Measurements from ENCODE around the gene SORCS2.
"Not testable (repeated sequence)": the region's sequence is repeated elsewhere in the genome, so short reads cannot be mapped to it uniquely, and the experiment has no call there.

Gene SORCS2

DNA sequence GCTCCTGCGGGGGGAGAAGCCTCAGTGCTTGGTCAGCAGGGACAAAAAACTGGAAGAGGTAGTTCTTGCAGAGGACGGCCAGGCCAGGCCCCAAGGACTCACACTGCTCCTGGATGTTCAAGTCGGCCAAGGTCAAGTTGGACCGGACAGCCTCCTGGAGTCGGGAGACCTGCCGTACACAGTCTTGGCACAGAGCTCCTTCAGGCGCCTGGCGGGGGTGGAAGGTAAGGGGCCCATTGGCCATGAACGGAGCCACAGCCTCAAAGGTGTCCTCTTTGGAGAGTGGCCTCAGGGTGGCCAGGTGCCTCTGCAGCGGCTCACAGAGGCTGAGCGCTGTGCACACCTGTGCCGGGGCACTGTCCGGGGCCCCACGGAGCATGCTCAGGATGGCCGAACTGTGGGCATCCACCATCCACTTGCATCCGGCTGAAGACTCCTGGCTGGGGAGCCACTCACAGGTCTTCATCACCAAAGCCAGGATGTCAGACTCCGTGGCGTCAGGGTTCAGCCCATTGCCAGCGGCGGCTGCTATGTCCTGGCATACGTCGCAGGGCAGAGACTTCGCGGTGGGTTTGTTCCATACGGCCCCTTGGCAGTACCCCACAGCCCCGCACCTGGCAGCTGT lies 241.9 kb downstream of the SORCS2 start:
- DNase-seq, result no peak

DNA sequence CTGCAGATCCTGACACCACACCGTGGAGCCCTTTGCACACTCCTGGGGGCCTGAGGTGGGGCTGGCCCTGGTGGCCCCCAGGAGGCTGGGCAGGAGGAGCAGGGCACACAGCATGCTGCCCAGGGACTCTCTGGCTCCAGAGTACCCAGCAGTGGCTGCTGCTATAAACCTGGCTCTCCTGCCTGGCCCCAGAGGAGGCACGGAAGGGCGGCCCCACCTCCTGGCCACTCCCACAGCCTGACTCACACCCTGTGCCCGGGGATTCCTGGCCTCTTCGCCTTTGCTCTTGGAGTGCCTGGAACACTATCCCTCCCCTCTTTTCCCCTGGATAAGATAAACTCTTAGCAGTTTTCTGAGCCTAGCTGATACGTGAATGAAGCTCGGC lies 242.4 kb downstream of the SORCS2 start, which contains the start of gene PSAPL1:
TSS of gene PSAPL1 (minus strand) at position 165 of the 385 bp plus-strand sequence. CDS start at position 114, 51 bp downstream.
- no peak for DNase-seq

DNA sequence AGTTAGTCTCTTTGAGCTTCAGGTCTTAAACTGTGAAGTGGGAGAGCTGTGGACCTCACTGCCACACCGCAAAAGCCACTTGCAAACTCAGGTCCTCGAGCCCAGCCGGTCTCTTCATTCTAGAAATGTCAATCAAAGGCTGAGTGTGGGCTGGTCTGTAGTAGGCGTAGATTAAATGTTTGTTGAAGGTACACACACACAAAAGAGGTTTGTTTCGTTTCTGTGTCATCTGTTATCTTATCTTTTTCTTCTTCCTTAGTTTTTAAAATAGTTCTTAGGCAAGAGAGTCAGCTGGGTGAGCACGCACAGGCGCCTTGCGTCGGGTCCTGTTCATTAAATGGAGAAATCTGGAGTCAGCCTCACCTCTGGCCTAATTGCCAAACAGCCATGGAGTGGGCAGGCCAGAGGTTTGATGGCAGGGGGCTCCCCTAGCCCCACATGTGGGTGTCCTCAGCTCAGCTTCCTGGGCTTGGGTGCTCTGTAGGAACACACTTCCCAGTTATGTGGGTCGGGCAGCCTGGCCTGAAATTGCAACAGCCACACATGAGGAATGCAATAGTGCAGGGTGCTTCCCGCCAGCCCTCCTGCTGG lies 243.2 kb downstream of the SORCS2 start:
- DNase-seq, result no peak

DNA sequence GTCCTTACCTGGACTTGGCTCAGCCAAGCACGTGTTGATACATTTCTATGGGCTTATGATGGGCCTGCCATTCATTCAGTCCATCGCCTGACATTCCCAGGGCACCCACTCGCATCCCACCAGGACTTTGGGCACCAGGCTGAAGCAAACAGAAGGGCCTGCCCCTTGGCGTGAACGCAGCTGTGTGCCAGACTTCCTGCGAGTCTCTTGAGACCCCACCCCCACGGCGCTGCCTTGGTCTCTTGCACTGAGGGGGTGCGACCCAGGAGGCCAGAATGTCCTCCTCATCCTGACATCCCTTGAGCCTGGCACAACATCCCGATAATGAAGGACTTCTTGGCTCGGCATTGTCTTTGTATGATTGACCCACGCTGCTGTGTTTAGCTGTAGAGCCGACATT lies 243.9 kb downstream of the SORCS2 start:
- no peak for DNase-seq

DNA sequence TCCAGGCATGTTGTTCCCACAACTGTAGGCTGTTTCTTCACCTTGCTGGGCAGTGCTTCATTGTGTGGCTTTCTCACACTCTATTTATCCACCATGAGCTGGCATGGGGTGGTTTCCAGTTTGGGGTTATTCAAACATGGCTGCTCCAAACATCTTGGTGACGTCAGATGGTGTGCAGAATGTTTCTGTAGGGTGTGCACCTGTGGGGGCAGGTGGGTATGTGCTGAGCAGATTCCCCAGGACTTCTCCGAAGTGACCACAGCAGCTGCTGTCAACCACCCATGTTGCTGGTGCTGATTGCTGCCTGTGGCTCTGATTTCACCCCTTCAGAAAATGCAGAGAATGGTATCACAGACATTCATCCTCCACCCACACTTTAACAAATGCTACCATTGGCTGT lies 247.4 kb downstream of the SORCS2 start:
- DNase-seq, result no peak

DNA sequence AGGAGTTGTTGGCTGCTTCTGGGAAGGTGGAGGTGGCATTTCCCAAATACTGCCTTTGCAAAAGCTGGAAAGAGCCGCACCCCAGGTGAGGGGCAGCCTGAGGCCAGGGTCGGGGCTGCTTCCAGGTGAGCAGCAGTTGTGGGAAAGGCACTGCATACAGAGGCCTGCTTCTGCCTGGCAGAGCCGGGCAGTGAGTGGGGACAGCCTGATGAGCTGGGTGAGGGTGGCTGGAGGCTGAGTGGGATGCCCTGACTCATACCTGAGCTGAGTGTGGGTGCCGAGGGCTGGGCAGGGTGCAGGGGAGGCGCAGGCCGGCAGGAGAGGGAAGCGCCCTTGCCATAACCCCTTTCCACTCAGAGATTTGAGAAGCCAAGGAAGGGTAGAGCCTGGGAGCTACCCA lies 248.9 kb downstream of the SORCS2 start:
- no peak for DNase-seq

DNA sequence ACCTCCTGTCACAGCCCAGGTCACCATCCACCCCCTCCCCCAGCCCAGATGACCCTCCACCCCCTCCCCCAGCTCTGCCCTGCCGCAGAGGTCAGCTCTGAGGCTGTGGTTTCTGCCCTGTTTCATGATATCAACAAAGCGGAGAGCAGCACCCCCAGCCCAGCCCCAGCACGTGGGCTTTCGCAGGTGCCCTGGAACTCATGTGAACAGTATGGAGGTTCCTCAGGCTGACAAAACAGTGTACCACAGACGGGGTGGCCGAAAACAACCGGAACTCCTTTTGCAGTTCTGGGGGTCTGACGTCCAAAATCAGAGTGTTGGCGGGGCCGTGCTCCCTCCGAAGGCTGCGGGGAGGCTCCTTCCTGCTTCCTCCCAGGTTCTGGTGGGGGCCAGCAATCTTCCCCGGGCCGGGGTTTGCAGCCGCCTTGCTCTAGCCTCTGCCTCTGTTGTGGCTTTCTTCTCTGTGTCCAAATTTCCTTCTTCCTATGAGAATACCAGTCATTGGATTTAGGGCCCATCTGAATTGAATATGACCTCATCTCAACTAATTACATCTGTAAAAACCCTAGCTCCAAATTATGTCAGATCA lies 250.3 kb downstream of the SORCS2 start:
- no peak for DNase-seq

DNA sequence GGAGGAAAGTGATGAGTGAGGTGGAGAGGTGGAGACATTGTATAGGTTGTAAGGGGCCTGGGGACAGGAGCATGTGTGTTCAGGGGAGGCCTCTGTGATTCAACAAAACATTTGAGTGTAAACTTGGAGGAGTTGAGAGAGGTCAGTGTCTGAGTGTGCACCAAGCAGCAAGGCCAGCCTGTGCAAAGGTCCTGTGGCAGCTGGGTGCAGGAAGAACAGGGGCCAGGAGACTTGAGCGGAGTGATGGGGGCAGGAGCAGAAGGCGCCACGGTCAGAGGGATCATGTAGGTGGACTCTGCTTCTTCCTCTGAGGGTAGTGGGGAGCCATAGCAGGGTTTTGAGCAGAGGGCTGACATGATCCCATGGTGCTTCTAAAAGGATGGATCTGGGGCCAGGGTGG lies 252.0 kb downstream of the SORCS2 start:
- DNase-seq, result no peak

DNA sequence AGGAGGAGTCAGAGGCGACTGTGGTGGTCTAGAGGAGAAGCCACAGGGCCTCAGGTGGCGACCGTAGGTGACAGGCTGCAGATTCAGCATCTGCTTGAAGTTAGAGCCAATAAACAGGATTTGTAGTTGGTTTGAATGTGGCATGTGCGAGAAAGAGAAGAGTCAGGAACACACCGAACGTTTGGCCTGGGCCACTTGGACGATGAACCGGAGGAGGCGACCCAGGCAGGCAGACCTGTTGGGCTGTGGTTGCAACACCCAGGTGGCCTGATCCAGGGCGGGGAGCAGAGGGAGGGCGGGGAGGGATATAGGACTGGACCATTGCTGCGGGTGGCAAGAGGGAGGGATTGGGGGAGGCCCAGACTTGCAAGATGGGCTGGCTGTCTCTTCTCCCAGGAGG lies 252.4 kb downstream of the SORCS2 start:
- no peak for DNase-seq

DNA sequence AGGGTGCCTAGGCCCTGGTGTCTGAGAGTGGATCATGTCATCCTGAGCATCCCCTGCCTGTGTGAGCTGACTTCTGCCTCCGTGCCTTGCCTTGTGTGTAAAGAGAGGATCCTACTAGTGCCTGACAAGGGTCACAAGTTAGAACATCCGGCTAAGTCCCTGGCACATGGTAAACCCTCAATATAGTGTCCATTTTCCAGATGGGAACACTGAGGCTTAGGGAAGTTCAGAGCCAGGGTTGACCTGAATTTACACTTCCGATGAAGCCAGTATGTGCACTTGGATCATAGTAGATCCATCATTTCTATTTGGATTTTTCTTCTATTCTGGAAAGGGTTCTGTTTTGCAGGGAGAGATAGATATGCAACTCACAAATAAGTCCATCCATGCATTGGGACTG lies 254.9 kb downstream of the SORCS2 start:
- no peak for DNase-seq

DNA sequence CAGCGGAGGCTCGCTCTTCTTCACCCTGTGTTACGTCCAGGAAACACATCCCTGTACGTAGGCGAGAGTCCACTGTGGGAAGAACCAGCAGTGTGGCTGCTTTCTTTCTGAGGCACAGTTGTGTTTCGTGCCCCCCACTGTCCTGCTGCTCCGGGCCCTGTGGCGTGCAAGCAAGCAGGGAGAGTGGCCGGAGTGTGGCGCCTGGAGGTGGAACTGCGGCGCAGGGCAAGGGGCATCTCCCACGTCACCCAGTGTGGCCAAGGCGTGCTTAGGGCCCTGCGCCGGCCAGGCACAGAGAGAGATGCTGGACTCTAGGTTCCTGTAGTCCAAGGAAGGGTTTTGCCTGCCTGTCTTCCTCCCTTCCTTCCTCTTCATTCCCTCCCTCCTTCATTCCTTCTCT lies 255.7 kb downstream of the SORCS2 start:
- DNase-seq, result no peak

DNA sequence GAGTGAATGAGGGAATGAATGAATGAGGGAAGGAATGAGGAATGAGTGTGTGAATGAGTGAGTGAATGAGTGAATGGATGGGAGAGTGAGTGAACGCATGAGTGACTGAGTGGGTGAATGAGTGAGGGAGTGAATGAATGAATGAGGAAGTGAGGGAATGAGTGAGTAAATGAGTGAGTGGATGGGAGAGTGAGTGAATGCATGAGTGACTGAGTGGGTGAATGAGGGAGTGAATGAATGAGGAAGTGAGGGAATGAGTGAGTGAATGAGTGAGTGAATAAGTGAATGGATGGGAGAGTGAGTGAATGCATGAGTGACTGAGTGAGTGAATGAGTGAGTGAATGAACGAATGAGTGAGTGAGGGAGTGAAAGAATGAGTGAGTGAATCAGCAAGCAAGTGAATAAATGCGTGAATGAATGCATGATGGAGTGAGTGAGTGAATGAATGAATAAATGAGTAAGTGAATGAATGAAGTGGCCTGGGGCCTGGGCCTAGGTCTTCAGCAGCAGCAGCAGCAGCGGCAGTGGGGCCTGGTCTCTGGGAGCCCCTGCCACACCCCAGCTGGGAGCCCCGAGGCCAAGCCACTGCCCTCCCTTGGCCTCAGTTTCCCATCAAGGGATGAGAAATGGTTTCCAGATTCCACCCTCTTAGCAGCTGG lies 258.6 kb downstream of the SORCS2 start:
- DNase-seq, result no peak

DNA sequence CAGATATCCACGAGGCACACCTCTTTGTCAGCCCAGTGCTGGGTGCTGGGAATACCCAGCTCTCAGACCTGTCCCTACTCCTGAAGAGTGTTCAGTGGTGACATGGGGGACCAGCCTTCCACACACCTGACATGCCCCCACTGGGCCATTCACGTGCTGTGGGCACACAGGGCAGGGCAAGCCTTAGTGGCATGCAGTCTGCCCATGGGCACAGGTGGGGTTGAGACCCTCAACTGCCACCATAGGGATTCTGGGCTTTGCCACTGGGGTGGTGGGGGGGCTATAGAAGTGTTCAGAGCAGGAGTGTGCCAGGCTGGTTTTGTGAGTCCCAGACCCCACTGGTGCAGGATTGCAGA lies 259.1 kb downstream of the SORCS2 start:
- DNase-seq, result no peak

DNA sequence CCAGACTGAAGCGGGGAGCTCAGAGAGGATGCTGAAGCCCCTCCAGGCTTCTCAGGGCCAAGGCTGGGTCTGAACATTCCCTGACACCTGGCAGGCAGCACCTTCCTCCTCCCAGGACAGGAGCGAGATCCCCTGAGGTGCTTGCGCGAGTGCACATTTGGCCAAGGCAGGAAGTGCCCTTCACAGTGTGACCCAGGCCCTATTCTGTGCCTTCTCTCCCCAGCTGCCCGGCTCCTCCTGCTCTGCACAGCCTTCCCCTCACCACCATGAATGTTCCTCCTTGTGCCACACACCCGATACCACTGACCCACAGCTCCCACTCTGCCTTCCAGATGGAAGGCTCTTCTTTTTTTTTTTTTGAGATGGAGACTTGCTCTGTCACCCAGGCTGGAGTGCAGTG lies 259.5 kb downstream of the SORCS2 start:
- no peak for DNase-seq

DNA sequence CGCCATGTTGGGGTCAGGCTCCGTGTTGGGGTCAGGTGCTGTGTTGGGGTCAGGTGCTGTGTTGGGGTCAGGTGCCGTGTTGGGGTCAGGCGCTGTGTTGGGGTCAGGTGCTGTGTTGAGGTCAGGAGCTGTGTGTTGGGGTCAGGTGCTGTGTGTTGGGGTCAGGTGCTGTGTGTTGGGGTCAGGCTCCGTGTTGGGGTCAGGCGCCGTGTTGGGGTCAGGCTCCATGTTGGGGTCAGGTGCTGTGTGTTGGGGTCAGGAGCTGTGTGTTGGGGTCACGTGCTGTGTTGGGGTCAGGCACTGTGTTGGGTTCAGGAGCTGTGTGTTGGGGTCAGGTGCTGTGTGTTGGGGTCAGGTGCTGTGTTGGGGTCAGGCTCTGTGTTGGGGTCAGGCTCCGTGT lies 260.5 kb downstream of the SORCS2 start:
- DNase-seq, result not testable (repeated sequence)

DNA sequence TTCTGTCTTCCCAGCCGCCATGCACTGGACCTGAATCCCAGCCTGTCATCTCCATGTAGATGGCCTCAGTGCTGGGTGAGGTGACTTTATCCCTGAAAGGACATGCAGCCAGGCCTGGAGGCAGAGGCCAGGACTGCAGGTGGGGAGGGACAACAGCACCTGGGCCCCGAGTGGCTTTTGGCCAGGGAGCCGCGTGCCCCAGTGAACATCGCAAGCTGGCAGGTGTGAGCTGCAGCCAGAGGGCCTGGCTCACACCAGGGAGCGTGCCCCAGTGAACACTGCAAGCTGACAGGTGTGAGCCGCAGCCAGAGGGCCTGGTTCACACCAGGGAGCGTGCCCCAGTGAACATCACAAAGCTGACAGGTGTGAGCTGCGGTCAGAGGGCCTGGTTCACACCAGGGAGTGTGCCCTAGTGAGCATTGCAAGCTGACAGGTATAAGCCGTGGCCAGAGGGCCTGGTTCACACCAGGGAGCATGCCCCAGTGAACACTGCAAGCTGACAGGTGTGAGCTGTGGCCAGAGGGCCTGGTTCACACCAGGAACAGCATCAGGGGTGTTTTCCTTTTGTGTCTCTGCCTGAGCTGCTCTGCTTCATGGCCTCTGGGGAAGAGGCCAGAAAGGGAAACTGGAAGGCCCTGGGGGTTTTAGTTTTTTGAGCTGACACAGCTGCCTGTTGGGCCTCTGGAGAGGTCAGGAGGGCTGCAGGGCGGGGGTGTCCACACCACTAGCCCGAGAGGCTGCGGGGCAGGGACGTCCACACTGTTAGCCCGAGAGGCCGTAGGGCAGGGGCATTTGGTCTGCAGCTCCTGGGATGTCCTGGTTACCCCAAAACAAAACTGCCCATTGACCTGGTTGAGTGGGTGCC lies 265.1 kb downstream of the SORCS2 start:
- no peak for DNase-seq

DNA sequence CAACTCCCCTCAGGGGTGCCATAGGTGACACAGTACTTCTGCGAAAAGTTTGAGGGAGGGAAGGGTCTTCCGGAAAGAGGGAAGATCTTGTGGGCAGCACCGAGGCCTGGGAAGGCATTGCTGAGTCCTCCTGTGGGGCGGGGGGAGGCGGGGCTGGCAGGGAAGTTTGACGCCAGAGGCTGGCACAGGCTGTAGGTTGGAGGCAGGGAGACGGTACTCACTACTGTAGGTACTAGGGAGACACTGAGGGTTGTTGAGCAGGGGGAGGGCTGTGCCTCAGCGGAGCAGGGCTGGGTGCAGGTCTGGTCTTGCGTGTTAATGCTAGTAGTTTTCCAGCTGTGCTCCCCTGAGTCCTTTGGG lies 265.7 kb downstream of the SORCS2 start:
- DNase-seq, result no peak

DNA sequence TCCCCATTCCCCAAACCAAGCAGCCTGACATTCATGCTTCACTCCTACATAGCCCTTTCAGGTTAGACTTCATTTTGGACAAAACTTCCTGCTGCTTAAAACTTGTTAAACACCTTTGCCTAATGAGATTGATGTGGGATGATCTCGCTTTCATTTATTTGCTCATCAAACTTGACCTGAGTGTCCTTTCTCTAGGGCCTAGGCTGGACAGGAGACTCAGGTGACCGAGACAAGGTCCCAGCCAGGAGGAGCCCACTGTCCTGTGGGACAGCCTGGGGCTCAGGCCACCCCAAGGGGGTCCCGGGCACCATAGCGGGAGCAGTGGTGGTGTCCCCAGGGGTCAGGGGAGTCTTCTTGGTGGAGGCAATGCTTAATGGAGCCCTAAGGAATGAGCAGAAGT lies 266.1 kb downstream of the SORCS2 start:
- DNase-seq, result no peak

DNA sequence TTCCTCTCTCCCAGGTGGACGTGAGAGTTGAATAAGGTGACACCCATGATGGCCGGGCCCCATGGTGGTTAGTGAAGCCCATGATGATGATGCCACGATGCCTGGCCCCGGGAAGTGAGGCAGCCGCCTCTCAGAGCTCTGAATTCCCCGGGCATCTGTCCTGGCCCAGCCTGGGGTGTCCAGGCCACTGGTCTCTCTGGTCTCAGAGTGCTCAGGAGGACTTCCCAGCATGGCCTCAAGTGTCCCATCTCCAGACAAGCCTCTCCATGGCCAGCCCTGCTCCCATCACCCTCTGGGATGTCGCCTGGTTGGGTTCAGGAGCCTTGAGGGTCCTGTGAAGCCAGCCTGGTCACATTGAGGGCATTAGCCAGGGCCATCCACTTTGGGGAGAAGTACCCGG lies 267.1 kb downstream of the SORCS2 start:
- no peak for DNase-seq

DNA sequence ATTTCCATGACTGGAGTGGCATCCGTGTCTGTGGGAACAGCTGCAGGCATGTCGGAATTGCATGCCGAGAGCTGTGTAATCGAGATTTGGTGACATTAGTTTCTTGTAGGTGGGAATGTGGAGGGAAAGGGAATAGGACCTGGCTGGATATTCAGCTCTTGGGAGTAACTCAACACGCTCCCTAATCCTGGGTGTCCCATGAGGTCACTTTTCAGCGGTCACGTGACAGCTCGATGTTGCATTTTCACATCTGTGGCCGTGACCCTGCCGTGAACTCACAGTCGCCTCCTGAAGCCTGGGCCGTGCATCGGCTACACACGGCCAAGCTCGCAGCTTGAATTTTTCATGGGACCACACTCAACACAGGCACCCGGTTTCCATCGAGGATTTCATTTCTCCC lies 268.2 kb downstream of the SORCS2 start:
- peak; percentile 50 for DNase-seq

DNA sequence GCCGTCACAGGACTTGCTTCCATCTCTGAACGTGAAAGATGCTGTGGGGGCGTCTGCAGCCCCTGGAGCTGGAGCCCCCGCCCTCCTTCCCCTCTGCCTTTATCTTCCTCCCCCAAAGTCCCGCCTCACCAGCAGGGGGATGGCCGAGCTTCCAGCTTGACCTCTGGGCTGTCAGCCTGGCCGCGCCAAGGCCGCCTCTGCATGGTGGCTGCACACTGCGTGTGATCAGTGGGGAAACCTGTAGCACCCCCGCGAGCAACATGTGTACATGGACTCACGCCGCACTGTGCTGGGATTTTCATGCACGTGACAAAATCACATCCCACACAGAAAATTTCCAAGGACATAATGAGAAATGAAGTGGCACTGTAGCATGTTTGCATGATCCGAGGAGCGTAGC lies 268.9 kb downstream of the SORCS2 start:
- DNase-seq, result no peak

DNA sequence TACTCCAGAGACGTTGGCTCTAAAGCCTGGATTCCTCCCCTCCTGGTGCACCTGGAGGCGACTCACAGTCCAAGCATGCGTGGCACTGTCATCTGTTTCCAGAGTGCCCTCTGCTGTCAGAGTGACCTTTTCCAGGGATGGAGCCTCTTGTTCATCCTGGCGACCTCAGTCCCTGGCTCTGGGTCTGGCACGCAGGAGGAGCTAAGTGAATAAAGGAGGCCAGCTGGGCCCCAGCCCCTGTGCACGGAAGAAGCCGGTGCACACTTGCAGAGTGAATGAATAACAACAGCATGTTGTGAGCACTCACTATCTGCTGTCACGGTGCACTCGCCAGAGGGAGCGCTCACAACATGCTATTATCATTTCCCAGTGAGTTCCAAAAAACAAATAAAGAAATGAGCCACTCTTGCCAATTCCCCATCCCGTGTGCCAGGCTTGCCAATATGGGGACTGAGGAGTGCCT lies 270.2 kb downstream of the SORCS2 start:
- no peak for DNase-seq

DNA sequence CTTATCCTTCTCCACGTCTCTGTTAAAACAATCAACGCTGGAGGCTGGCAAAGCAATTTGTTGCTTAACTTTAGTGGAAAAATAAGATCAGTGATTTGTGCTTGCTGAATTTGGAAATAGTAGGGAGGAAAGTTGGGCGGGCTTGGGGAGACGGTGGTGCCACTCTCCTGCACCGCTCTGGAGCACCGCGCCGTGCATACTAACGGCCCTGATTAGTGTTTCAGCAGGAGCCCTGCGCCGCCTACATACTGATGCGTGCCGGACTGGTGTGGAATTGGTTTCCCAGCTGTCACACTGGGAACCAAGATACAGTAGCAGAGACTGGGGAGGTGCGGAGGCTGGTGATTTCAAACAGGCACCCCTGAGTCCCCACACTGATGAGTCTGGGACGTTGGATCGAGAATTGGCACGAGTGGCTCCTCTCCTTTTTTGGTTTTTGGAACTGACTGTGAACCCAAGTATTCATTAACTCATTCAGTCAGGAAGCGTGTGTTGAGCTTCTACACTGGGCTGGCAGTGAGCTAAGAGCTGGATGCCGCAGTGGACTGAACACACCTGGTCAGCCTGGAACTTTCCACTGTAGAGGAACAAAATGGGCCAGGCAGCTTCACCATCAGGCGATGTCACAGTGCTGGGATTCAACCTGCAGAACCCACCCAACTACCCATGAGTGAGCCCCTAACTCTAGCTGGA lies 271.4 kb downstream of the SORCS2 start:
- DNase-seq, result no peak
